Aorta (tissue), 5 donors: Measurements from ENCODE around the gene SNX13. TPM values are rescaled to one million over a fixed set of nuclear protein-coding genes. Genes with fewer than 3 reads are reported as not detected.

Source experiments
- ATAC-seq: fragments of 200-7000 bp; cut with Tn5 transposase; one replicate; pipeline ENCODE4 v1.9.1; 2022; ENCODE audit warnings: moderate library complexity; ENCODE audit not compliant: low FRiP score
- DNase-seq, 2 donors: peaks; one replicate each; pipeline ENCODE4 v3.0.0-alpha.2; 2020
- H3K27ac ChIP-seq, 2 donors: one replicate each; pipeline ENCODE4 v1.5.1; 2013; ENCODE audit warnings: low read length in 2 of 2, mild to moderate bottlenecking in 2 of 2, moderate library complexity in 2 of 2, control low read depth in 1 of 2, inconsistent platforms in 1 of 2, low read depth in 1 of 2
- H3K27me3 ChIP-seq, 2 donors: one replicate each; pipeline ENCODE4 v1.6.1; 2013; ENCODE audit warnings: control low read depth in 1 of 2, low read length in 1 of 2, mild to moderate bottlenecking in 1 of 2, moderate library complexity in 1 of 2; ENCODE audit not compliant: insufficient read depth in 2 of 2, control insufficient read depth in 1 of 2
- H3K36me3 ChIP-seq, 2 donors: one replicate each; pipeline ENCODE4 v1.6.1; 2013; ENCODE audit warnings: control low read depth in 1 of 2, low read length in 1 of 2, mild to moderate bottlenecking in 1 of 2; ENCODE audit not compliant: insufficient read depth in 2 of 2, control insufficient read depth in 1 of 2
- H3K4me1 ChIP-seq, 2 donors: one replicate each; pipeline ENCODE4 v1.6.1; 2013; ENCODE audit warnings: low read length in 2 of 2, control low read depth in 1 of 2, mild to moderate bottlenecking in 1 of 2, moderate library complexity in 1 of 2; ENCODE audit not compliant: insufficient read depth in 2 of 2, control insufficient read depth in 1 of 2
- H3K4me3 ChIP-seq, 2 donors: one replicate each; pipeline ENCODE4 v1.5.1; 2013; ENCODE audit warnings: low read length in 2 of 2, control low read depth in 1 of 2, mild to moderate bottlenecking in 1 of 2
- H3K9me3 ChIP-seq: one replicate; pipeline ENCODE4 v1.6.1; 2013; ENCODE audit warnings: mild to moderate bottlenecking, low read length; ENCODE audit not compliant: control insufficient read depth
- WGBS, 2 donors: extraction: QIAGEN DNeasy Blood & Tissue Kit; methylation state at CpG; one replicate each; pipeline ENCODE4 v1.1.7; 2013; 5-methylcytosine and 5-hydroxymethylcytosine counted together
- intact Hi-C, 2 donors: fragments of 100-400 bp; cut with DNase I; formaldehyde crosslinking; loops; one replicate each; pipeline versions ENCODE4 v1.14.2 to v1.15.0; 2022
- polyA plus RNA-seq, 2 donors: library from polyadenylated mRNA; stranded (reverse); fragments of 200-250 nt; gene quantifications; one replicate each; pipeline ENCODE4 v1.2.3, GENCODE V29; 2013
- total RNA-seq, 2 donors: library from RNA; stranded (reverse); fragmentation: NEBNext Ultra II Directional; extraction: Animal tissue kit (Norgen Biotek cat#: 25700); gene quantifications; one replicate each; pipeline ENCODE4 v1.2.1, GENCODE V29; 2021
- donor health status: healthy with polysubstance abuse.
- donor health status: Bipolar disorder and iron deficiency.
- donor health status: DM: no; HTN: no; CAD: no.
- donor health status: DM: no; HTN: no; CAD: no.
- donor health status: DM: yes; HTN: yes; CAD: no.

SNX13 gene
- total and polyA plus RNA-seq, 4 donors: 9.4 to 52.0 (median 27.6) TPM

DNA sequence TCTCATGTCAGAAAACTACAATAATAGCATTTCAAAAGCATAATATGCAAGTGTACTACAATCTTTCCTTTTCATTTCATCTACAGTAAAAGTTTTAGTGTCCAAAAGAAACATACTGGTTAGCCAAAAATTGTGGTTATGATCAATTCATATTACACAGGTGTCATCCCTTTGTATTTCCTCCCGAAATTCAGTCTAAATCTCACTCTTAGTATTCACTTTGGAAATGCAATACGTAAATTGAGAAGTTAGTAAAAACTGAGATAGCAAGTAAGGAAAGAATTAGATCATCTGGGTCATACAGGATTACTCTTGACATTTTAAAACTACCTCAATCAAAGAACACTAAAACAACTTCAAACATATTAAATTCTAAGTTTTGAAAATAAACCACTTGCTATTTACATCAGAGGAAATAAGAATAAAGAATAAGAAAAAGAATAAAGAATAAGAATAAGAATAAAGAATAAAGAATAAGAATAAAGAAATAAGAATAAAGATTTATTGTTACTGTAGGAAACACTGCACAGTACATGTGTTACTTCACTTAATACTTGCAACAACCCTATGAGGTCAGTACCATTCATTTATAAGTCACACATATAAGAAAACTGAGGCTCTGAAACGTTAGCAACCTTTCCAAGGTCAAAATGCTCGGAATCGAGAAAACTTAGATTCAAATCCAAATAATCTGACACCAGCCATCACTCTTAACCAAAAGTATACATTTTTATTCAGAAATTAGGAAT, 10.5 kb downstream of the SNX13 start:
- Histone ChIP-seq H3K27ac (no peak overlapping the region), H3K4me3 (no peak overlapping the region), H3K4me1 (no peaks in the 10 kb centered on the region), H3K27me3 (no peaks in the 10 kb centered on the region), H3K36me3 (no peaks in the 10 kb centered on the region), H3K9me3 (no peaks in the 10 kb centered on the region)
- ATAC-seq (no peak), DNase-seq (no peak)
- 87 to 90% methylated on average over 5 of the region's 5 CpGs for WGBS, 2 donors
- intact Hi-C loops: no loop called here

DNA sequence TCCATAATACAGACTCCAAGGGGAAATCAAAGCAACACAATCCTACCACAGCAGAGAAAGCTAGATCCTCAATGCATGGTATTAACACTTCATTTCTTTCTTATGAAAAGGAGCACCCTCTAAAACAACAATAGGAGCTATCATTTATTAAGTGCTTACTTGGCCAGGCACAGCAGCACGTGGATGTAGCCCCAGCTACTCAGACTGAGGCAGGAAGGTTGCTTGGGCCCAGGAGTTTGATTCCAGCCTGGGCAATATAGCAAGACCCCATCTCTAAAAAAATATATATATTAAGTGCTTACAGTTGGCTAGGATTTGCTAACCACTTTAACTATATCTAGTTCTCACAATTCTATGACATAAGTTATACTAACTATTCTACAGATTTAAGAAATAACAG, 12.2 kb downstream of the SNX13 start:
- peaks cover 2 to 3% of the 10 kb centered on the region in 2 donors for H3K4me1 ChIP-seq
- intact Hi-C loops: no loop called here
- 46 to 89% methylated on average over 1 of the region's 1 CpG for WGBS, 2 donors

DNA sequence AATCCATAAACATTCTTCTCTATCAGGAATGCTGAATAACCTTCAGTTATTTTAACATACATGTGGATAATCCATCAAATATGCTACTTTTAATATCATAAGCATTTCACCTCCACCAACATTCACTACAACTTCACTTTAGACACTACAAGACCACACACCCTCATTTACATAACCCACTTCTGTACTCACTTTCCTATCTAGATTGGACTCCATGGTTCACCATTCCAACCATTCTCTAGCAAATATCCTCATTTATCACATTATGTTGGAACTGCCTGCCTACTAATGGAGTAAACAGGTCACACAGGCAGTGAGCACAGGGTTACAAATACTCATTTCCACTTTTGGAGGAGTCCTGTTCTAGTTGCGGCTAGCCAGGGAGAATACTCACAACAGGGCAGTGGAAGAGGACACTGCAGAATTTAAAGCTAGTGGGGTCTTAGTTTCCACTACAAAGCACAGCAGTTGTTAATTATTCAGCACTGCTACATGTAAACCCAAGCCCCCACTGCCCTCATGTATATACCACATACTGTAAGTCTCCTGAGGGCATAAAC, 18.4 kb downstream of the SNX13 start:
- no peak for DNase-seq

More for the DNA sequence above, 12.2 kb downstream of the SNX13 start:
- H3K27ac ChIP-seq: no peak overlapping the region
- H3K9me3 ChIP-seq: no peaks in the 10 kb centered on the region
- no peaks in the 10 kb centered on the region for H3K27me3 ChIP-seq
- ATAC-seq (no peak), DNase-seq (no peak)
- H3K4me3 ChIP-seq: no peak overlapping the region
- no peaks in the 10 kb centered on the region for H3K36me3 ChIP-seq

DNA sequence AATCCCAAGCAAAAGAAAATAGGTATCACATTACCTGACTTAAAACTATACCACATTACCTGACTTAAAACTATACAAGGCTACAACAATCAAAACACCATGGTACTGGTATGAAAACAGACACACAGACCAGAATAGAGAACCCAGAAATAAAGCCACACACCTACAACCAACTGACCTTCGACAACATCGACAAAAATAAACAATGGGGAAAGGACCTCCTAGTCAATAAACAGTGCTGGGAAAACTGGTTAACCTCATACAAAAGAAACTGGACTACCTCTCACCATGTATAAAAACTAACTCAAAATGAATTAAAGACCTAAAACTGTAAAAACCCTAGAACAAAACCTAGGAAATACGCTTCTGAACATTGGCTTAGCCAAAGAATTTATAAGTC, 22.5 kb downstream of the SNX13 start:
- no peaks in the 10 kb centered on the region for H3K9me3 ChIP-seq
- H3K27me3 ChIP-seq: no peaks in the 10 kb centered on the region
- no peak overlapping the region for H3K27ac ChIP-seq
- H3K4me3 ChIP-seq: no peak overlapping the region
- 96 to 97% methylated on average over 3 of the region's 3 CpGs for WGBS, 2 donors
- intact Hi-C loops: no loop called here
- ATAC-seq (no peak), DNase-seq (no peak)
- peaks cover 0 to 8% of the 10 kb centered on the region in 2 donors for H3K4me1 ChIP-seq
- no peaks in the 10 kb centered on the region for H3K36me3 ChIP-seq

More for the DNA sequence above, 18.4 kb downstream of the SNX13 start:
- WGBS, 2 donors: 100% methylated on average over 1 of the region's 1 CpG
- Histone ChIP-seq H3K36me3 (no peaks in the 10 kb centered on the region), H3K4me1 (peaks cover 2 to 11% of the 10 kb centered on the region in 2 donors), H3K27me3 (no peaks in the 10 kb centered on the region), H3K9me3 (no peaks in the 10 kb centered on the region), H3K4me3 (no peak overlapping the region), H3K27ac (no peak overlapping the region)
- intact Hi-C loops: no loop called here
- ATAC-seq: no peak

DNA sequence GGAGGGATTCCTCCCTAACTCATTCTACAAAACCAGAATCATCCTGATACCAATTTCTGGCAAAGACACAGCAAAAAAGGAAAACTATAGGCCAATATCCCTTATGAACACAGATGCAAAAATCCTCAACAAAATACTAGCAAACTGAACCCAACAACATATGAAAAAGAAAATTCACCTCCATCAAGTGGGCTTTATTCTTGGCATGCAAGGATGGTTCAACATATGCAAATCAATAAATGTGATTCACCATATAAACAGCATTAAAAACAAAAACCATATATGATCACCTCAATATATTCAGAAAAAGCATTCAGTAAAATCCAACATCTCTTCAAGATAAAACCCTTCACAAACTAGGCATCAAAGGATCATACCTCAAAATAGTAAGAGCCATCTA, 23.5 kb downstream of the SNX13 start:
- no peak overlapping the region for H3K27ac ChIP-seq
- H3K9me3 ChIP-seq: no peaks in the 10 kb centered on the region
- no peak overlapping the region for H3K4me3 ChIP-seq
- ATAC-seq (no peak), DNase-seq (no peak)
- H3K27me3 ChIP-seq: no peaks in the 10 kb centered on the region
- intact Hi-C loops: no loop called here
- peaks cover 0 to 8% of the 10 kb centered on the region in 2 donors for H3K4me1 ChIP-seq
- H3K36me3 ChIP-seq: no peaks in the 10 kb centered on the region

DNA sequence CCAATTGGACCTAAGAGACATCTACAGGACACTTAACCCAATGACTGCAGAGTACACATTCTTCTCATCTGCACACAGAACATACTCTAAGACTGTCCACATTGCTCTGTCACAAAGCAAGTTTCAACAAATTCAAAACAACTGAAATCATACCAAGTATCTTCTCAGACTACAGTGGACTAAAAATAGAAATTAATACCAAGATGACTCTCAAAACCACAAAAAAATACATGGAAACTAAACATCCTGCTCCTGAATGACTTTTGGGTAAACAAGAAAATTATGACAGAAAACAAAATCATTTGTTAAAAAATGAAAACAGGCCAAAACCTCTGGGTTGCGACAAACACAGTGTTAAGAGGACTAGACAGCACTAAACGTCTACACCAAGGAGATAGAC, 24.5 kb downstream of the SNX13 start:
- Histone ChIP-seq H3K36me3 (no peaks in the 10 kb centered on the region), H3K4me3 (no peak overlapping the region), H3K4me1 (no peaks in the 10 kb centered on the region), H3K9me3 (no peaks in the 10 kb centered on the region), H3K27ac (no peak overlapping the region), H3K27me3 (no peaks in the 10 kb centered on the region)
- 85 to 87% methylated on average over 2 of the region's 2 CpGs for WGBS, 2 donors
- ATAC-seq (no peak), DNase-seq (no peak)
- intact Hi-C loops: no loop called here

DNA sequence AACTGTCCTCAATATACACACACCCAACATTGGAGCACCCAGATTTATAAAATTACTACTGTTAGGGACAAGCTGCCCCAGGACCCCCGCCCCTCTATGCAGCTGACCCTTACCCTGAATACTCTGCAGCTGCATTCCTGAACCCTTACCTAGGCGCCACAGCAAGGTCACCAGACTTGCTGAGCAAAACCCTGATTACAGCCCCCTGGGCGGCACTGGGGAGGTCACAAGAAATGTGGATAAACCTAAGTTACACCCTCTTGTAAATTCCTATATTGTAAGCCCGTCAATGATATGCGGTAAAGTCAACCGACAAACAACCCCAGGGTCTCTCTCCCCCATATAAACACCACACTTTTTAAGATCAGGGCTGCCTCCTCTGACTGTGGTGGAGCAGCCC, 25.1 kb downstream of the SNX13 start:
- Histone ChIP-seq H3K4me1 (no peaks in the 10 kb centered on the region), H3K9me3 (no peaks in the 10 kb centered on the region), H3K27me3 (no peaks in the 10 kb centered on the region), H3K27ac (no peak overlapping the region), H3K36me3 (no peaks in the 10 kb centered on the region), H3K4me3 (no peak overlapping the region)
- ATAC-seq (no peak), DNase-seq (no peak)
- intact Hi-C loops: no loop called here
- WGBS, 2 donors: 94% methylated on average over 6 of the region's 6 CpGs

DNA sequence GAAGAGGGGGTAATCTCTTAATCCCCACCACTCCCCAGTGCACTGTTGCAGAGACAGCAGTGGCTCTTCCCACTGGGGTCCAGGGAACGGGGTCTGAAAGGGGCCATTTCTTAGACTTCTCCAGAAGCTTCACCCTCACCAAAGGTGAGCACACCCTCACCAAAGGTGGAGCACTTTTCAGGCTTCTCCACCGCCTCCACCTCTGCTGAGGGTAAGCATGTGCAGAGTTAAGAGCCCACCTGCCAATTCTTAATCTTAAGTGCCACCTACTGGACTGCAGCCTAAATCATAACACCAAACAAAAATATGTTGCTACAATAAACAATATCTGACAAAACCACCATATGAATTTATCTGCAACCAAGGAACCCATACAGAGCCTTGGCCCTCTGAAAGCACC, 27.0 kb downstream of the SNX13 start:
- intact Hi-C loops: no loop called here
- 99 to 100% methylated on average over 2 of the region's 2 CpGs for WGBS, 2 donors
- Histone ChIP-seq H3K27me3 (no peaks in the 10 kb centered on the region), H3K4me3 (no peak overlapping the region), H3K4me1 (no peaks in the 10 kb centered on the region), H3K36me3 (no peaks in the 10 kb centered on the region), H3K9me3 (no peaks in the 10 kb centered on the region), H3K27ac (no peak overlapping the region)
- no peak for DNase-seq
- ATAC-seq: no peak

DNA sequence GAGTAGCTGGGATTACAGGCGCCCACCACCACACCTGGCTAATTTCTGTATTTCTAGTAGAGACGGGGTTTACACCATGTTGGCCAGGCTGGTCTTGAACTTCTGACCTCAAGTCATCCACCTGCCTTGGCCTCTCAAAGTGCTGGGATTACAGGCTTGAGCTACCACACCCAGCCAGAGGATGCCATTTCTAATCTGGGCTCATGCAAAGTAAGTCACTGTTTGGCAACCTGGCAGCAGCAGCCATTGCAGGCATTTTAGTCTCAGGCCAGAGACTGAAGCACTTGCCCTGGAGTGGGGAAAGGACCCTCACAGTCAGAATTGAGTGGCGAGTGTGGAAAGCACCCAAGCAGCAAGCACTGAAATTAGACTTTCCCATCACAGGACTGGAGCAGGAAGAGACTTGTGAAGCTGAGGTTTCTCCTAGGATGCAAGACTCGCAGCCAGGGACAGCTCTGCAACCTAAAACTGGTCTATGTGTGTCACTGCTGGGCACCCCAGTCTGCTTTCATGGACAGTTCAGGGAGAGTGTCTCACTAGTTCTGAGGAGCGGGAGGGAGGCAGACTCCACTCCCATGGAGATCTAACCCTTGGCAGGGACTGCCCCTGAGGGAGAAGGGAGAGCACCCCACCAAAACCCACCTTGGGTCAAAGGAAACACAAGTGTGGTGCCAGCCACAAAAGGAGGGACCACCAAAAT, 27.6 kb downstream of the SNX13 start:
- H3K9me3 ChIP-seq: no peaks in the 10 kb centered on the region
- H3K27me3 ChIP-seq: no peaks in the 10 kb centered on the region
- intact Hi-C loops: no loop called here

More for the DNA sequence above, 27.6 kb downstream of the SNX13 start:
- DNase-seq: peak in 1 of 2 donors; percentile 19
- Histone ChIP-seq H3K36me3 (no peaks in the 10 kb centered on the region), H3K4me1 (no peaks in the 10 kb centered on the region), H3K27ac (no peak overlapping the region), H3K4me3 (no peak overlapping the region)
- ATAC-seq: no peak
- WGBS, 2 donors: 88 to 93% methylated on average over 5 of the region's 5 CpGs
